GM18511 (cell line): ENCODE data around the gene GDF2.

ENCODE experiments used
- ATAC-seq: cut with Tn5 transposase; IDR thresholded peaks from one replicate; pipeline ENCODE4 v1.9.1; 2021; ENCODE audit warnings: mild to moderate bottlenecking, moderate library complexity; ENCODE audit not compliant: unreplicated experiment

Gene GDF2

DNA sequence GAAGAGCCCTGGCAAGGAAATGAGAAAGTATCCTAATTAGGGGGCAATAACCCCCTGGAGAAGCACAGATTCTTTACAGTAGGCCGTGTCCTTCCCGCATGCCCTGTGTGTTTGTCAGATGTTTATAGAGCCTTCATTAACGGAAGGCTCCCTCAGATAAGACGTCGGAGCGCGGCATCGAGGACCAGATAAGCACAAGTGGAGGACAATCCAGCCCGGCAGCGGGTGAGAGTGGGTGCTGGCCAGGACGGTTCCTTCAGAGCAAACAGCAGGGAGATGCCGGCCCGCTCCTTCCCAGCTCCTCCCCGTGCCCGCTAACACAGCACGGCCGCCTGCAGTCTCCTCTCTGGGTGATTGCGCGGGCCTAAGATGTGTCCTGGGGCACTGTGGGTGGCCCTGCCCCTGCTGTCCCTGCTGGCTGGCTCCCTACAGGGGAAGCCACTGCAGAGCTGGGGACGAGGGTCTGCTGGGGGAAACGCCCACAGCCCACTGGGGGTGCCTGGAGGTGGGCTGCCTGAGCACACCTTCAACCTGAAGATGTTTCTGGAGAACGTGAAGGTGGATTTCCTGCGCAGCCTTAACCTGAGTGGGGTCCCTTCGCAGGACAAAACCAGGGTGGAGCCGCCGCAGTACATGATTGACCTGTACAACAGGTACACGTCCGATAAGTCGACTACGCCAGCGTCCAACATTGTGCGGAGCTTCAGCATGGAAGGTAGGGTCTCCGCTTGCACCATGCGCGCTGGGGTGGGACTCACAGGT is at the start of gene GDF2:
Gene GDF2, plus strand, starts transcription at position 155 of the 762 bp plus-strand sequence. Its CDS starts 215 bp downstream, at position 370.
- no peak for ATAC-seq

GRCh38 chr10:47276071-47276470 is 46.2 kb upstream of the GDF2 start:
- no peak for ATAC-seq

DNA sequence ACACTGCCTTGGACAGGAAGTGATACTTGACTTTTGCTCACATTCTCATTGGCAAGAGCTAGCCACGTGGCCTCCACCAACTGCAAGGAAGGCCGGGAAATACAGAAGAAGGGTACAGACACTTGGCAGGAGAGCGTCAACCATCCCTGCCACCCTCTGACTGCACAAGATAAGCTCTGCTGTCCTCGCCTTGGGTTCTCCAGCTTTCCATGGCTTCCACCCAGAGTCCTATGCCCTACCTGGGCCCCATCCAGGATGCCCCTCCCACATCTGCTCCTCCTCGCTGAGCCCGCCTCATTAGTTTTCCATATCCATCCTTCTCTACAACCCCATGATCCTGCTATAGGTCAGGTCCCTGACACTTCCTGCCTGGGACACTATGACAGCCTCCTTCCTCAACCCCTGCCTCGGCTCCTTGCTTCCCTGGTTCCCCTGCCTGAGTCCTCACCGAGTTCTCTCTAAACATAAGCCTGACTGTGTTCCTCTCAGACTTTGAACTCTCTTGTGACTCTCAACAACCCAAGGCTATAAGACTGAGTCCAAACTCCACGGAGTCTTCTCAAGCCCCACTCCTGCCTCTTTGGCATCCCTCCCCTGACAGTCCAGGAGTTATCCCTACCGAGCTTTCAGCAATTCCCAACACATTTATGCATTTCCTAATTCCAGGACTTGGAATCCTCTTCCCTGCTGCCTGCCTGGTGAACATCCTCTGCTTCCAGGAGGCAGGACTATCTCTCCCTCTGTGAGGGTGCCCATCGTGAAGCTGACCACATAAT is 45.5 kb upstream of the GDF2 start:
- no peak for ATAC-seq

GRCh38 chr10:47277352-47278151 is 44.7 kb upstream of the GDF2 start:
- ATAC-seq: no peak

DNA sequence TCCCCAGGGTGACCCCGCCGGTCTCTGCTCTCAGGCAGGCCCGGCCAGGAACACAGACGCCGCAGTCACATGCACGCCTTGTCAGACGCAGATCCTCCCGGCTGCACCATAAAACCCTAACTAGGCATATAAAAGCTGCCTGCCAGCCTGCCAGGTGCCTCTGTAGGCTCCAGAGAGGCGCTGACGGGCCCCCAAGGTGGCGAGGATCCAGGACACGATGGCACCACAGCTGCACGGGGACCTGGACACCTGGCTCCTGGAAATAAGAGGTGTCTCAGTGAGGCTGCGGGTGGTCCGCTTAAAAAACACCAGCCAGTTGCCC is 44.1 kb upstream of the GDF2 start:
- no peak for ATAC-seq

DNA sequence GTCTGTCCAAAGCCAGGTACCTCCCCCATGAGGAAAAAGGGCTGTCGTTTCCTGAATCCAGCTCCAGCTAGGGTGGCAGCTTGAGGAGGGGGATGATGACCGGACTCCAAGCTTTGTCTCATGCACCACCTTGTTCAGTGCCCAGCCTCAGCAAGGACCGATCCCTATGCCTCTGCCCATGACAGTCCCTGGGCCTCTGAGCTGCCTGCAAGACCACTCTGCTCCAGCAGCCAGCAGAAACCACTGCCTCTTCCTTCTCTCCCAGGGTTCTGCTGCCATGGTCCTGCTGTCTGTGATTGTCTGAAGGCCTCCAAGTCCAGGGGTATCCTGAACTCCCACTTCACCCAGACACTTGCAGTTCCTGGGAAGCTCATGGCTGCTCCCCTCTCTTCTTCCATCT is 43.5 kb upstream of the GDF2 start:
- no peak for ATAC-seq

GRCh38 chr10:47279276-47279675 is 43.0 kb upstream of the GDF2 start:
- ATAC-seq: no peak

GRCh38 chr10:47282005-47282656 is 40.1 kb upstream of the GDF2 start:
- no peak for ATAC-seq

- no peak for ATAC-seq
Measured at GRCh38 chr10:47282657-47283018, 39.6 kb upstream of the GDF2 start.

DNA sequence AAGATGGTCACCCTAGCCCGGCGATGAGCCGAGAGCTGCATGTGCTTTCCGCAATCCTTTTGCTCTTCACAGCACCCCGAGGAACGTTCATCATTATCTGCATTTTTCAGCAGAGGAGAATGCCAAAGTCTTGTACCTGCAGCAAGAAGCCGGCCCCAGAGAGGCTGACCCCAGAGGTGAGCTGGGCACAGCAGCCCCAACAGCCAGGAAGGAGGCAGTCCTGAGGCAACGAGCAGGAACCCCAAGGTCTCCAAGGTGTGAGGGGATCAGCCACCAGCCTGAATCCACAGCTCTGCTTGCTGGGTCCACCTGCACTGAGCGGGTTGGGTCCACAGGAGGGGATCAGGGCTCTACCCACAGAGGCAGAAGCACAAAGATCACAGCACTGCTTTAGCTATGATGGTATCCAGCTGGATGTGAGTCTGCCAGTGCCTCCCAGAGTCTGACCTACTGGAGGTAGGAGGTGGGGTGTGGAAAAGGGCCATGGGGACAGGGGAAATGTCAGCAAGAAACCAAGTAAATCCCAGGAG is 39.1 kb upstream of the GDF2 start:
- no peak for ATAC-seq

DNA sequence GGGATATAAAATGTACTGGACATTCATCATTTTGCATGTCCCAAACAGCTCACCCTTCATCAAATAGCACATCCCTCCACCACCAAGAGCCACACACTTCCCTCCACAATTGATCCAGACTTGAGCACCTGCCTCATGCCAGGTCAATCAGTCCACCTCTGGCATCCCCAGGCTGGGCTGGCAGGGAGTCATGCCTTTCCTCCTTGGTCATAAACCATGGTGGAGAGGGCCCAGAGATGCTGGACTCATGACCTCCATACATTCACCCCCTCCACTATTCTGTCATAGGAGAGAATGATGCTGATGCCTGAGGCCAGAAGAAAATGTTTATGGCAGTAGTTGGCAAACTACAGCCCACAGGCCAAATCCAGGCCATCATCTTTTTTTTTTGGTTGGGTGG is 38.4 kb upstream of the GDF2 start:
- no peak for ATAC-seq

GRCh38 chr10:47285381-47286115 is 36.7 kb upstream of the GDF2 start:
- no peak for ATAC-seq

DNA sequence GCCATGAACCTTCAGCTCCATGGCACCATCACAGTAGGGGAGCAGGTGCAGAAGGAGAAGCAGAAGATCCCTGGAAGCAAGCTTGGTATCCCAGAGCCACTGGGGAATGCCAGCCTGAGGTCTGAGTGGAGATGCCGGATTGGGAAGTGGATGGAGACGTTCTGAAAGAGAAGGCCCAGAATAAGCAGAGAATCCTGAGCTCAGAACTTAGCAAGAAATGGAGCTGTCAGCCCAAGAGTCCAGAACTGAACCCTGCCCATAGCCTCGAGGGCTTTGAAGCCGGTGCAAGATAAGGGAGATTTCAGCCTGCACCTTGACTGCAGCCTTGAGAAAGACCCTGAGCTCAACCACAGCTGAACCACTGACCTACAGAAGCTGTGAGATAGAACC is 36.1 kb upstream of the GDF2 start:
- no peak for ATAC-seq

GRCh38 chr10:47286591-47287315 is 35.5 kb upstream of the GDF2 start:
- ATAC-seq: no peak

DNA sequence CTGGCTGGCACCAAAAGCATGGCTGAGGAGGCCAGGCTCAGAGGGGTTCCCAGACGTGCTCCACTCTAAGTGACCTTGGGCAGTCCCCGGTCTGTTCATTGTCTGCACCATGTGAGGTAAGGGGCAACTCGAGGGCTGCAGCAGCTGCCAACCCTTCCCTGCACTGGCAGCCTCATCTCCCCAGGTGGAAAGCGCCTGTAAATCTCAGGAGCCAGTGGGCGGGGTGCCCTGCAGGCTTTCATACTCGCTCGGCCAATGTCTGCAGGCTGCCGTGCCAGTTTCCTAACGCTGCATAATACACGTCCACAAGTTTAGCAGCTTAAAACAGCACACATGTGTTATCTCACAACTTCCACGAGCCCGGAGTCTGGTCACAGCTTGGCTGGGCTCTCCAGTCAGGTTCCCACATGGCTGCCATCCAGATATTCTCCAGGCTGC is 34.9 kb upstream of the GDF2 start:
- ATAC-seq: no peak

GRCh38 chr10:47287805-47288204 is 34.4 kb upstream of the GDF2 start:
- ATAC-seq: no peak

GRCh38 chr10:47288236-47288635 is 34.0 kb upstream of the GDF2 start:
- ATAC-seq: no peak

DNA sequence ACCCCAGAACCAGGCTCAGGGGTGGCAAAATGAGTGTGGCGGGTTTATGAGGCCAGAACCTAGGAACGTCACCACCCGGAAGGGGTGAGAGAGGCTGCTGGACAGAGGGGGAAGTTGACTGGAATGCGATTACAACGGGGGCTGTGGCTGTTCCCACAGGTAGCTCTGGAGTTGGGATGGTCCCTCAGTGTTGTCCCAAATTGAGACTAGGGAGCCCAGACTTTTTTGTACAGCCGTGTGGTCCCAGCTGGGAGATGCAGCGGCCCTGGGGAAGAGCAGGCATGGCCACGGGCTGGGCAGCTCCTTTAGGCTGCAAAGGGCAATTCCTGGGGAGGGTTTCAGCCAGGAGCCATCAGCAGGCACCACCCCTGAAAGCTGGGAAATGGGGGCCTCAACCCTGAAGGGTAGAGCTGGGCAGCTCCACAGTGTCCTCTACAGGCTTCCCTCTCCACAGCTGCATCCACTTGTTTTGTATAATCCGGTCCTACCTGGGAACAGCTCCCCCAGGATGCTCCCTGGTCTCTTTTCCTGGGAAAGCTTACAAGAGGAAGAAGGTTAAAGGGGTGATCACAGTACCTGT is 33.2 kb upstream of the GDF2 start:
- no peak for ATAC-seq

DNA sequence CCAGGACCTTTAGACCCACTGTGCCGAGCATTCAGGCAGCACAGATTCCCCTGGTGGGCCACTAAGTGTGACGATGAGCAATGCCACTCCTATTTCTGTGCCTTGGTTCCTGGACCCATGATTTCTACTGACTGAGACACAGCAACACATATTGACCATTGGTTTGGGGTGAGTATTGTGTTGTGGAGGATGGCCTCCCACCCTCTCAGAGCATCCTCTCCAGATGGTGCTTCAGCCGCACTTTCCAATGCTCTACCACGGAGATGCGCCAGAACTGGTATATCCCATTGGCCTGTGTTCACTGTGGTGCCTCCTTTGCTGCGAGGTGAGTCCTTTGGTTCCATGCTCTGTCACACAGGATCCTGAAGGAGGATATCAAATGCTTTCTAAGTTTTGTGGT is 32.3 kb upstream of the GDF2 start:
- no peak for ATAC-seq
